WI38 (cell line): ENCODE data around the gene CPNE7.
"Not testable (repeated sequence)": the region's sequence is repeated elsewhere in the genome, so short reads cannot be mapped to it uniquely, and the experiment has no call there.

Experiments used
- H3K4me3 ChIP-seq: 2 replicates; pipeline ENCODE4 v1.5.1; 2011; ENCODE audit warnings: low read depth, mild to moderate bottlenecking, control low read depth, low read length
- CTCF ChIP-seq: IDR thresholded peaks from 2 replicates; pipeline ENCODE4 v1.5.1; 2012; ENCODE audit warnings: low read depth, mild to moderate bottlenecking, control low read depth, low read length

CPNE7 gene

GRCh38 chr16:89569506-89570341, 5.8 kb upstream of the CPNE7 start:
- no peak overlapping the region for H3K4me3 ChIP-seq
- TF ChIP-seq CTCF = no peak

- H3K4me3 ChIP-seq = no peak overlapping the region
- TF ChIP-seq CTCF = no peak
These were observed 5.1 kb upstream of the CPNE7 start for GRCh38 chr16:89570342-89570923.

DNA sequence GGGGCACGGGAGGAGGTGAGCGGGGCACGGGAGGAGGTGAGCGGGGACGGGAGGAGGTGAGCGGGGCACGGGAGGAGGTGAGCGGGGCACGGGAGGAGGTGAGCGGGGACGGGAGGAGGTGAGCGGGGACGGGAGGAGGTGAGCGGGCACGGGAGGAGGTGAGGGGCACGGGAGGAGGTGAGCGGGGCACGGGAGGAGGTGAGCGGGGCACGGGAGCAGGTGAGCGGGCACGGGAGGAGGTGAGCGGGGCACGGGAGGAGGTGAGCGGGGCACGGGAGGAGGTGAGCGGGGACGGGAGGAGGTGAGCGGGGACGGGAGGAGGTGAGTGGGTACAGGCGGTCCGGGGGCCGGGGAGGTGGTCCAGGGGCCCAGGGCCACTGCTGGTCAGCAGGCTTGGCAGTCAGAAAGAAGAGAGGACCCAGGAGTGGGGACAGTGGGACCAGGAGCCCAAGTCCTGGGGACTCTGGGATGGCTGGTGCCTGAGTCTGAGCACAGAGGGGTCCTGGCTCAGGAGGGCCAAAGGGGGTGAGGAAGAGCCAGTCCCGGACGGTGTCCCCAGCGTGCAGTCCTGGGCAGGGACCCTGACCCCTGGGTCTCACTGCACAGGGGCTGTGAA, 4.5 kb upstream of the CPNE7 start:
- not testable (repeated sequence) for H3K4me3 ChIP-seq

GRCh38 chr16:89571636-89572035, 3.9 kb upstream of the CPNE7 start:
- TF ChIP-seq CTCF = no peak
- no peak overlapping the region for H3K4me3 ChIP-seq

GRCh38 chr16:89572073-89572484, 3.5 kb upstream of the CPNE7 start:
- no peak overlapping the region for H3K4me3 ChIP-seq
- TF ChIP-seq CTCF = no peak

DNA sequence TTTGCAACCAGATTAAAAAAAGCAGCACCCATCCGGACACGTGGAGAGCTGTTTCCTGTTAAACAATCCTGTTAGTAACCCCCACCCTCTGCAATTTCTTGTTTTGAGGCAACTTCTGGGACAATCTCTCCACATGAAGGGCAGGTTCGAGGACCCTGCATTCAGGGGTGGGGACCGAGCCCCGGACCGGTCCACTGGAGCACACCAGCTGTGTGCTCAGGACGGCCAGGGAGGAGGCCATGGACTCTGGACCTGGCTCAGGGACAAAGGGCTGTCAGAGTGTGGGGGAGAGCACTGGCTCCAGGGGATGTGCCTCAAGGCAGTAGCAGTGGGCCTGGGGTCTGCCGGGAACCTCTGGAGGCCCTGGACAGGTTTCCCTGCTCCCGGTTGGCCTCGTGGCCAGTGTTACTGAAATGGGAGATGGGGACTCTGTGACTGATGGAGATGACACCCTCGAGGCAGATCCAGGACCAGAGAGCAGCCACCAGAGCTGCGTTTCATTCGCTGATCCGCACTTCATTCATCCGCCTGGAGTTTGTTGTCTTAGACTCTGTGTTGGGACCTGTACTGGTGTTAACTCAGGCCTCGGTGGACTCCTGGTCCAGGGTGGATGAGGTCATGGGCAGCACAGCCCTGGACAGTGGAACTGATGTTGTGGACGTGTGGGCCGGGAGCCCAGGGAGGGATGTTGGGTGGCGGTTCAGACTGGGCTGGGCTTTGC, 2.9 kb upstream of the CPNE7 start:
- no peak for TF ChIP-seq CTCF
- H3K4me3 ChIP-seq = no peak overlapping the region

DNA sequence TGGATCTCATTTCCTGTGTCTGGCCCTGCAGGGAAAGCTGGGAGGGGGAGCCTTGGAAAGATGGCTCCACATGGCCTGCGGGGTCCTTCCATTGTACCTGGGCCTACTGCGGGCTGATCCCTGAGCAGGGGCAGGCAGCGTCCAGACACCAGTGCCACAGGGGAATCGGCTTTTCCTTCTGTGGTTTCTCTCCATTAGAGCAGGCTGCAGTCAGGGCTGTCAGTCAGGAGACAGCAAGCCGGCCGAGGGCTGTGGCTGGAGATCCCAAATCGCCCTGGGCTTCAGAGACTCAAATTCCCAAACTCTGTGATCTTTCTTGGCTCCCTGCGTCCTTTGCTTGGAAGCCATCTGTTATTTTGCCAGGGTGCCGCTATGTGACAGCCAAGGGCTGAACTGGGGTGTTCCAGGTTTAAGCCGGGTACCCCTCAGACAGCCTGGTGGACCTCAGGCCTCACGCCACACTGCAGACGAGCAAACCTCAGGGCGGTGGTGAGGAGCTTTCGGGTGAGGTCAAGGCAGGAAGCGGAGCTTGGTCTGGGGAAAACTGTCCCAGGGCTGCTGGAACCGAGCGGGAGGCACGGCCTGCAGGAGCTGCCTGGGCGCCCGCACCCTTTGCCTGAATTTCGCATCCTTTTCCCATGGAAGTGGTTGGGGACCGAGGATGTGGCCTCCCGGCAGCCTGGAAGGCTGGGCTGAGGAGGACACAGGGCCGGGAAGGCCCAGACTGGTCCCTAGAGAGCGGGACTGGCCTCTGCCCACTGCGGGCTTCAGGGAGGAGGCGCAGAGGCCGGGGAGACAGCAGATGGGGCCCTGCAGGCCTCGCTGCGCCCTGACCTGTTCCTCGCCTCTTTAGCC, 1.5 kb upstream of the CPNE7 start:
- no peak for TF ChIP-seq CTCF

More for the DNA sequence above, 1.5 kb upstream of the CPNE7 start:
- no peak overlapping the region for H3K4me3 ChIP-seq
